ENCODE measurements around the gene KNDC1.
A peak's percentile ranks its signal among the peaks of the same experiment; 100 is the strongest.
"Not testable (repeated sequence)": the region's sequence is repeated elsewhere in the genome, so short reads cannot be mapped to it uniquely, and the experiment has no call there.

Gene KNDC1

DNA sequence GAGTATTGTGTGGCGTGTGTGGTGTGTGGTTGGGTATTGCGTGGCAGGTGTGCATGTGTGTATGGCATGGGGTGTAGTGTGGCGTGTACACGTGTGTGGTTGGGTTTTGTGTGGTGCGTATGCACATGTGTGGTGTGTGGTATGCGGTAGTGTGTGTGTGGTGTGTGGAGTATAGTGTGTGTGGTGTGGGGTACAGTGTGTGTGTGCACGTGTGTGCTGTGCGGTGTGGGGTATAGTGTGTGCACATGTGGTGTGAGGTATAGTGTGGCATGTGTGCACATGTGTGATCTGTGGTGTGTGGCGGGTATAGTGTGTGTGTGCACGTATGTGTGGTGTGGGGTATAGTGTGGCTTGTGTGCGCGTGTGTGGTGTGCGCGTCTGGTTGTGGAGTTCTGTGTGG, 49.1 kb downstream of the KNDC1 start:
- DNase-seq = no peak

DNA sequence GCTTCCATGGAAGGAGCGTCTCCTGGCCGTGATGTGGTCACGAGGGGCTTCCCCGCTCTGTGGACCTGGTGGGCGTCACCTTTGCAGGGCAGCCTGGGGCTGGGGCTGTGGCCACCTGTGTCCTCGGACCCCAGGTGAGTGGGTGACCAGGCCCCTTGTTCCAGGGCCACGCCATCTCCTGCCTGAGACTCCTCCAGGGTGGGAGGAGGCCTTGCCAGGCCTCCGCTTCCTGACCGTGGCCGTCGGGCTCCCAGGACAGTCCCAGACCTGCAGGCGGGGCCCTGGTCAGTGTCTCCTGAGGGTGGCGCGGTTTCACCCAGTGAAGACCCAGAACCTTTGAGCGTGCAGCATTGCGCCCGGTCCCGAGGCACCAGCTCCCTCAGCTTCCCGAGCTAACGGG, 49.6 kb downstream of the KNDC1 start:
- DNase-seq = no peak

- no peak for DNase-seq
Measured at GRCh38 chr10:133210398-133211140, 50.5 kb downstream of the KNDC1 start.

DNA sequence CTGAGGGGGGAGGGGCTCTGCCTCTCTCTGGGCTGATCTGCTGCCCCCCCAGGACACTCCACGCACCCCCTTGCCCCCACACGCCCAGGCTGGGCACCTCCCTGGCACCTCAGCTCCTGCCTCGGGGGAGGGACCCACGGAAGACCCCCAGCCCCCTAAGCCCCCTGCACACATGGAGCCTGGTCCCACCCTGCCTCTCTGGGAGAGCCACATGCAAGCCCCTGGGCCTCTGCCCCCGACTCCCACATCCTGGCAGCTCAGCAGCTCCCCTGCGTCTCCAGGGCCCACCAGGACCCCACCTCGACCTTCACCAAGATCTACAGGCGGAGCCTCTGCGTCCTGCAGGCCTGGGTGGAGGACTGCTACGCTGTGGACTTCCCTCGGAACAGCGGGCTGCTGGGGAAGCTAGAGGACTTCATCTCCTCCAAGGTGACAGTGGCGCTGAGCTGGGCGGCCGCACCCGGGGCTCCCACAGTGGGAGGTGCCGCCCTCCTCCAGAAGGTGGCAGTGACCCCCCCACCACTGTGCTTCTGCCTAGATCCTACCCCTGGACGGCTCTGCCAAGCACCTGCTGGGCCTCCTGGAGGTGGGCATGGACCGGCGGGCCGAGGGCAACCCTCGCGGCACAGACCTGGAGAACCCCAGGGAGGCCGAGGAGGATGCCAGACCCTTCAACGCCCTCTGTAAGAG, 51.3 kb downstream of the KNDC1 start:
- no peak for DNase-seq

- no peak for DNase-seq
Measured at GRCh38 chr10:133211959-133212852, 52.2 kb downstream of the KNDC1 start.

DNA sequence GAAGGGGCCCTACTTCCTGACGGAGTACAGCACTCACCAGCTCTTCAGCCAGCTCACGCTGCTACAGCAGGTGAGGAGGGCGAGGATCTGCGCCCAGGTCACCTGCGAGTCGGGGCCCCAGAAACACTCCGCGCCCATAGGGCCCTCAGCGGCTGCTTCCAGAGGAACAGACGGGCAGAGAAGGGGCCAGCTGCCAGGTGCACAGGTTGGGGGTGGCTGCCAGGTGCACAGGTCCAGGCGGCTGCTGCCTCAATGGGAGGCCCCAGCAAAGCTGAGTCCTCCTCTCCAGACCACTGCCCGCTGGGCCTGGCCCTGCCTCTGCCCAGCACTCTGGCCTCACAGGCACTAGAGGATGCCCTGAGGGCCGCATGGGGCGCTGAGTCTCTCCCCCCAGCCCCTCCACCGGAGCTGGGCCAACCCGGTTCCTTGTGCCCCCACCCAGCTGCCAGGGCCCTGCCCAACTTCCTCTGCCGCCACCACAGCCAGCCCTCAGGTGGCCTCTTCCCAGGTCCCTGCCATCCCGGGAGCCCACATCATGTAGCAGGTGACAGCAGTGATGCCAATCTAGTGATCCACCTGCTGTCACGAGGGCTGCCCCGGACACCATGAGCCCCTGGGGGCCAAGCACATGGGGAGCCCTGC, 53.0 kb downstream of the KNDC1 start:
- no peak for DNase-seq

DNA sequence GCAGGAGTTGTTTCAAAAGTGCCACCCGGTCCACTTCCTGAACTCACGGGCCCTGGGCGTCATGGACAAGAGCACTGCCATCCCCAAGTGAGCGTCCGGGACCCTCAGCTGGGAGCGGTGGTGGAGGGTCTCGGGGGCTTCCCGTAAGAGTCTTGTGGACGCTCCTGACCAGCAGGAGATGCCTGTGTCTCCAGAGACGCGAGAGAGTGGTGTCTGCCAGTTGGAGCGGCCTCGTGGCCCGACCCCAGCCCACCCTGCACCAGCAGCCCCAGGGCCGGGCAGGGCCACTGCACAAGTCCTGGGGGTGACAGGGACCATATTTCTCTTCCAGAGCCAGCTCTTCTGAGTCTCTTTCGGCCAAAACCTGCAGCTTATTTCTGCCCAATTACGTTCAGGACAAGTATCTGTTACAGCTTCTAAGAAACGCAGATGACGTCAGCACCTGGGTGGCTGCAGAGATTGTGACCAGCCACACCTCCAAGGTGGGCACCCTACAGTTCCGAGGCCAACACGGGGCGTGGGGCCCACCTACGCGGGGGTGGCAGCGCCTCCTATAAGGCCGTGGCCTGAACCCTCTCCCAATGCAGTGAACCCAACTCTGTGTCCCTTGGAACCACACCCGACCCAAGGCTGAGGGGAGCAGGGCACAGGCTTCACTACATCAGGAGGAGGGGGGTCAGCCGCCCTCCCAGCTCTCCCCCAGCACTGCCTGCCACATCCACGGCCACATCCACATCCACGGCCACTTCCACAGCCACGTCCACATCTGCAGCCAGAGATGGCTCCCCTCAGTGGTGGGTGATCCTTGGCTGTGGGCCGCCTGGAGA, 53.8 kb downstream of the KNDC1 start:
- DNase-seq = no peak

DNA sequence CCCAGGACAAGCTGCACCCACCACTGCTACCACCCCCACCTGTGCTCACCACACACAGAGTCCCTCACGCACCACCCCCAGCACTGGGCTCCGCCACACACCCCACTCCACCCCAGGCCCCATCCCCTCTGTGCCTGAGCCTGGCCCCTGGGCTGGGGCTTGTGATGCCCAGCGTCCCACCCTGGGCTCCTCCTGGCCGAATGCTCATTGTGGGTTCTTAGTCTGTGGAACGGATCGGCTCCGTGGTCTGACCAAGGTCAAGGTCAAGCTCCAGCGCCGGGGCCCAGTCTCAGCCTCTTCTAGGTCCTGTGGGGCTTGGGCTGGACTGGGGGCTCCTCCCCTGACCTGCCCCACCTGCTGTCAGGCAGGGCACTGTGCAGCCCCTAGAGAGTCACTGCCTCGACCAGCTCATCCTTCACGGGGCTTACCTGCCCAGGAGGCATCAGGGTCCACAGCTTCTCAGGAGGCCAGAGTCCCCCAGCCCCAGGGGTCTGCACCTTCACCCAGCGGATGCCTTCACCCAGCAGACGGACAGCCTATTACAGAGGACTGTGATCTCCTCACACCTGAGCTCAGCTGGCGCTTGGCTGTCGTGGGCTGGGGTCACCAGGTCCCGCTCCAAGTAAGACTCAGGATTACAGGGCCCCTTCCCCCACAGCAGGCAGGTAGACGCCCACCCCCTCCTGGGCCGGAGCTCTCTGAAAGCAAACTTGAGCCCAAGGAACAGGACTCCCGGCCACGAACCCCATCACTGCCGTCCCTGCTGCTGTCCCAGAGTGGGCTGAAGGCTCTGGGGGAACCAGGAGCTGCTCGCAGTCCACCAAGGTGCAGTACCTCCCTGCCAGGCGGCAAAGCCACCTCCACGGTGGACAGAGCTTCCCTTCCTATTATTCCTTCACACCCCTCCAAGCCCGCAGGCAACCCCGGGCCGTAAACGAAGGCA, 54.7 kb downstream of the KNDC1 start:
- DNase-seq = no peak

- no peak for DNase-seq
Measured at GRCh38 chr10:133215586-133215985, 55.6 kb downstream of the KNDC1 start.

DNA sequence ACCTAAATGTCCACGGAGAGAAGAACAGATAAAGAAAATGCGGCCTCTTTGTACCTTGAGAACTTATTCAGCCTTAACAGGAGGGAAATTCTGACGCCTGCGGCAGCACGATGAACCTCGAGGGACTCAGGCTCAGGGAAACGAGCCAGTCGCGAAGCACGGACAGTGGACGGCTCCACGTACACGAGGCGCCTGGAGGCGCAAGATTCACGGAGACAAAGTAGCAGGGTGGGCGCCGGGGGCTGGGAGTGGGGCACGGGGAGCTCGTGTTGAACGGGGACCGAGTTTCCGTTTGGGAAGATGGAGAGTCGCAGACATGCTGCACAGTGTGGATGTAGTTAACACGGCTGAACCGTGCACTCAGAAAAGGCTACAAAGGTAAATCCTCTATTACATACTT, 56.8 kb downstream of the KNDC1 start:
- DNase-seq = no peak

GRCh38 chr10:133217800-133218589, 58.0 kb downstream of the KNDC1 start:
- no peak for DNase-seq

GRCh38 chr10:133218891-133219290, 58.9 kb downstream of the KNDC1 start:
- no peak for DNase-seq

- no peak for DNase-seq
Measured at GRCh38 chr10:133219782-133220181, 59.8 kb downstream of the KNDC1 start.

GRCh38 chr10:133221331-133221730, 61.3 kb downstream of the KNDC1 start:
- DNase-seq = no peak

DNA sequence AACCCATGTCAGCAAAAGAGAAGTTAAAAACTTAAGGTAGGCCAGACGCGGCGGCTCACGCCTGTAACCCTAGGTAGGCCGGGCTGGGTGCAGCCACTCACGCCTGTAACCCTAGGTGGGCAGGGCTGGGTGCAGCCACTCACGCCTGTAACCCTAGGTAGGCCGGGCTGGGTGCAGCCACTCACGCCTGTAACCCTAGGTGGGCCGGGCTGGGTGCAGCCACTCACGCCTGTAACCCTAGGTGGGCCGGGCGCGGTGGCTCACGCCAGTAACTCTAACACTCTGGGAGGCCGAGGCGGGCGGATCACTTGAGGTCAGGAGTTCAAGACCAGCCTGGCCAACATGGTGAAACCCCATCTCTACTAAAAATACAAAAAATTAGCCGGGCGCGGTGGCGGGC, 61.7 kb downstream of the KNDC1 start:
- DNase-seq = not testable (repeated sequence)

- no peak for DNase-seq
Measured at GRCh38 chr10:133224076-133224475, 64.1 kb downstream of the KNDC1 start.

DNA sequence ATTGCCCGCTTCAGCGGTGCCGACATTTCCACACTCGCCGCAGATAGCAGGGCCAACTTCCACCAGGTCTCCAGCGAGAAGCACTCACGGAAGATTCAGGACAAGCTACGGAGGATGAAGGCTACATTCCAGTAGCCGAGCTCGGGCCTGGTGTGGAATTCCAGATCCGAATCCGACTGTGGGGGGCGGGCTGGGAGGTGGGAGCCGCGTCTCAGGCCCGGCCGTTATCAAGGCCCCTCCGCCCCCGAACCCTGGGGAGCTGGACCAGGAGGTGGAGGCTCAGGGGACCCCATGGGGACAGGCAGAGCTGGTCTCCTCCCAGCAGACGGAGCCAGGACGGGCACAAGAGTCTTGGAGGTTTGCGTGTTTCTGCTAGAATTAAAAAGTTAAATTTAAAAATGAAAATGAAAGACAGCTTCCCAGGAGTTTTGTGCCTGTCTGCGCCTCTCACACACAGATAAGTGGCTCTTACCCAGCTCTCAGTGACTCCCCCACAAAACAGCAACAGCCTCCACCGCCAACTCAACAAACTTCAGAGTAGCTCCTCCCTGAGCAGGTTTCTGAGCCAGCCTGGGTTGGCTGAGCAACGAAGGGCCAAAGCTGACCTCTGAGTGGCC, 64.8 kb downstream of the KNDC1 start:
- no peak for DNase-seq

- no peak for DNase-seq
Measured at GRCh38 chr10:133225707-133226191, 65.7 kb downstream of the KNDC1 start.

DNA sequence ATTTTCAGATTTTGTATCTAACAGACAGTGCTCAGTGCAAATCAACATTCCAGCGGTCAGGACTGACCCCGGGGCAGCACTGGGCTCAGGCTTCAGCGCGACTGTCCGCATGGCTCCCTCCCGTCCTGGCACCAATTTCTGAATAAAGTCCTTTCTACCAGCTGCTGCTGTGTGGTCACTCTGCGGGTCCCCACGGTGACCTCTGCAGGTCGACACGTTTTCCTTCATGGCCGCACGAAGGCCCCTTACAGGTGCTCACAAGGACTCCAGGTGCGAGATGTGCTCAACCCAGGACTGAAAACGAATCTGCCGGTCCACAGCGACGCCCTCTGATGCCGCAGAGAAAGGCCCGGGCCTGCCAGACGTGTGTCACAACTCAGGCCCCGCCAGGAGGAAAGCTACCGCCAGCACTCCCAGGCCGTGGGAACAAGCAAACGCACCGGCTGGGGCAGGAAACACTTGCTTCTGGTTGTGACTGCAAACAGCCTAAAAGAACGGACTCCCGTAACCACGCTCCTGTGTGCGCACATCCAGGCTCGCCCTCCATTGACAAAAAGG, 66.3 kb downstream of the KNDC1 start:
- DNase-seq = peak; percentile 39

Measured in CD4-positive, alpha-beta T cell treated with Interleukin-17A for 4 hours (primary cell).